ENCODE measurements around the gene GLI3. TPM values are rescaled to one million over a fixed set of nuclear protein-coding genes. Genes with fewer than 3 reads are reported as not detected.

Gene GLI3
- total RNA-seq, 2 donors from 2014 or later = 2.7 to 10.2 TPM

- Histone ChIP-seq H3K4me1 (ENCODE audit: control insufficient read depth, insufficient read depth, low read length) (peaks cover 4% of the 10 kb centered on the region), H3K27me3 (ENCODE audit: control insufficient read depth, insufficient read depth, low read length, poor library complexity, severe bottlenecking) (peaks cover 37% of the 10 kb centered on the region), H3K9ac (ENCODE audit: extremely low read depth, low read length, poor library complexity, severe bottlenecking) (no peak overlapping the region), H3K4me3 (ENCODE audit: low read length) (no peak overlapping the region), H3K36me3 (ENCODE audit: control insufficient read depth, insufficient read depth, low read length) (no peaks in the 10 kb centered on the region), H3K9me3 (ENCODE audit: control insufficient read depth, low read length) (no peaks in the 10 kb centered on the region), H3K27ac (ENCODE audit: low read depth, low read length) (no peak overlapping the region)
- Mint-ChIP-seq H3K4me1 (peaks cover 30% of the 10 kb centered on the region), H3K9me3 (no peaks in the 10 kb centered on the region), H3K36me3 (ENCODE audit: low read depth) (no peaks in the 10 kb centered on the region), H3K4me3 (no peak overlapping the region), H3K27me3 (ENCODE audit: insufficient read depth) (peaks cover 42% of the 10 kb centered on the region), H3K27ac (no peak overlapping the region)
- TF ChIP-seq, protein P1, sequence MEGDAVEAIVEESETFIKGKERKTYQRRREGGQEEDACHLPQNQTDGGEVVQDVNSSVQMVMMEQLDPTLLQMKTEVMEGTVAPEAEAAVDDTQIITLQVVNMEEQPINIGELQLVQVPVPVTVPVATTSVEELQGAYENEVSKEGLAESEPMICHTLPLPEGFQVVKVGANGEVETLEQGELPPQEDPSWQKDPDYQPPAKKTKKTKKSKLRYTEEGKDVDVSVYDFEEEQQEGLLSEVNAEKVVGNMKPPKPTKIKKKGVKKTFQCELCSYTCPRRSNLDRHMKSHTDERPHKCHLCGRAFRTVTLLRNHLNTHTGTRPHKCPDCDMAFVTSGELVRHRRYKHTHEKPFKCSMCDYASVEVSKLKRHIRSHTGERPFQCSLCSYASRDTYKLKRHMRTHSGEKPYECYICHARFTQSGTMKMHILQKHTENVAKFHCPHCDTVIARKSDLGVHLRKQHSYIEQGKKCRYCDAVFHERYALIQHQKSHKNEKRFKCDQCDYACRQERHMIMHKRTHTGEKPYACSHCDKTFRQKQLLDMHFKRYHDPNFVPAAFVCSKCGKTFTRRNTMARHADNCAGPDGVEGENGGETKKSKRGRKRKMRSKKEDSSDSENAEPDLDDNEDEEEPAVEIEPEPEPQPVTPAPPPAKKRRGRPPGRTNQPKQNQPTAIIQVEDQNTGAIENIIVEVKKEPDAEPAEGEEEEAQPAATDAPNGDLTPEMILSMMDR (conservative IDR thresholded peaks at IDR 0.05) = no peak
- WGBS, 2 experiments (ENCODE audit: insufficient coverage in 1 of 2, insufficient read length in 1 of 2) = 90 to 100% methylated on average over 1 to 2 of the region's 2 CpGs
- no peak for DNase-seq
Observed at GRCh38 chr7:41954976-41955375, 282.0 kb downstream of the GLI3 start.

- TF ChIP-seq, protein P1 (conservative IDR thresholded peaks at IDR 0.05) = no peak
- no peak overlapping the region for H3K4me3 Mint-ChIP-seq
- Histone ChIP-seq H3K9me3 (ENCODE audit: control insufficient read depth, low read length) (no peaks in the 10 kb centered on the region), H3K27ac (ENCODE audit: low read depth, low read length) (no peak overlapping the region), H3K4me1 (ENCODE audit: control insufficient read depth, insufficient read depth, low read length) (no peaks in the 10 kb centered on the region), H3K9ac (ENCODE audit: extremely low read depth, low read length, poor library complexity, severe bottlenecking) (no peak overlapping the region), H3K27me3 (ENCODE audit: control insufficient read depth, insufficient read depth, low read length, poor library complexity, severe bottlenecking) (peaks cover 30% of the 10 kb centered on the region), H3K4me3 (ENCODE audit: low read length) (no peak overlapping the region), H3K36me3 (ENCODE audit: control insufficient read depth, insufficient read depth, low read length) (no peaks in the 10 kb centered on the region)
- H3K36me3 Mint-ChIP-seq (ENCODE audit: low read depth) = no peaks in the 10 kb centered on the region
- no peak for DNase-seq
- H3K27me3 Mint-ChIP-seq (ENCODE audit: insufficient read depth) = peaks cover 36% of the 10 kb centered on the region
- H3K9me3 Mint-ChIP-seq = no peaks in the 10 kb centered on the region
- no peak overlapping the region for H3K27ac Mint-ChIP-seq
- peaks cover 19% of the 10 kb centered on the region for H3K4me1 Mint-ChIP-seq
Observed at GRCh38 chr7:41948503-41948902, 288.5 kb downstream of the GLI3 start.

DNA sequence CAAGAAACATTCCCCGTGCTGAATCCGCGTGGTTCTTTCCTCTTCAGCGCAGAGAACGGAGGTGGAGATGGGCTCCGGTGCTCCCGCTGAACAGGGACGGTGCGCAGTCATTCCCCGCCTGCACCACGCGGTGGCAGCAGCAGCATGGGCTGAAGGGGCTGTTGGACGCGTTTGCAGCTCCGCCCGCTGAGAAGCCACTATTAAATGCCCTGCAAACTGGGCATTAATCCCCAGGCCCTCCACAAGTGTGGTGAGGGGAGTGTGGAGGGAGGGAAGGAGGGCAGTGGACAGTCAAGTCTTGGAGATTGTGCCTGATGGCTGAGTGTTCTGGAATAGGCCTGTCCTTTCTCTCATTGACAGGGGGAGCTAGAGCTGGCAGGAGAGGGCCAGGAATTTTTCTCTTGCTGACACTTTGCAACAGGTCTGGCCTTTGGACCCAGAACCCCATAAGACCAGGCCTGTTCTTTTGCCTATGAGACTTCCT lies 293.9 kb downstream of the GLI3 start:
- no peak overlapping the region for H3K4me3 Mint-ChIP-seq
- TF ChIP-seq, protein P1 (conservative IDR thresholded peaks at IDR 0.05) = peak; percentile 99

More for the DNA sequence above, 293.9 kb downstream of the GLI3 start:
- H3K9ac ChIP-seq (ENCODE audit: extremely low read depth, low read length, poor library complexity, severe bottlenecking) = no peak overlapping the region
- peaks cover 49% of the 10 kb centered on the region for H3K27me3 ChIP-seq (ENCODE audit: control insufficient read depth, insufficient read depth, low read length, poor library complexity, severe bottlenecking)
- H3K4me3 ChIP-seq (ENCODE audit: low read length) = no peak overlapping the region
- no peak overlapping the region for H3K27ac Mint-ChIP-seq
- H3K27me3 Mint-ChIP-seq (ENCODE audit: insufficient read depth) = peaks cover 63% of the 10 kb centered on the region
- H3K4me1 ChIP-seq (ENCODE audit: control insufficient read depth, insufficient read depth, low read length) = no peaks in the 10 kb centered on the region
- DNase-seq = peak; percentile 95
- H3K27ac ChIP-seq (ENCODE audit: low read depth, low read length) = no peak overlapping the region
- no peaks in the 10 kb centered on the region for H3K36me3 Mint-ChIP-seq (ENCODE audit: low read depth)
- WGBS, 2 experiments (ENCODE audit: insufficient coverage in 1 of 2, insufficient read length in 1 of 2) = 6% methylated on average over 16 of the region's 16 CpGs; no CpG with 5 or more reads in 1 of the 2 experiments
- no peaks in the 10 kb centered on the region for H3K36me3 ChIP-seq (ENCODE audit: control insufficient read depth, insufficient read depth, low read length)
- no peaks in the 10 kb centered on the region for H3K9me3 Mint-ChIP-seq
- H3K4me1 Mint-ChIP-seq = peaks cover 12% of the 10 kb centered on the region
- no peaks in the 10 kb centered on the region for H3K9me3 ChIP-seq (ENCODE audit: control insufficient read depth, low read length)

All from endodermal cell (in vitro differentiated cells).